Astrocyte (in vitro differentiated cells and primary cell): Measurements from ENCODE around the gene HACL1.

ENCODE experiments used
- CTCF ChIP-seq: IDR thresholded peaks from 2 replicates; pipeline ENCODE4 v1.5.1; 2011; ENCODE audit warnings: low read depth, mild to moderate bottlenecking, inconsistent platforms, low read length, moderate library complexity; ENCODE audit not compliant: insufficient read depth
- EZH2 ChIP-seq: IDR thresholded peaks from 2 replicates; pipeline ENCODE4 v1.6.1; 2012; ENCODE audit warnings: mild to moderate bottlenecking, low read length, inconsistent platforms; ENCODE audit not compliant: insufficient read depth

- no peak for TF ChIP-seq CTCF
- no peak for TF ChIP-seq EZH2
Observed at GRCh38 chr3:15632212-15632580, 30.8 kb upstream of the HACL1 start.
